Natural killer cell (primary cell): Measurements from ENCODE around the gene RGCC. TPM values are rescaled to one million over a fixed set of nuclear protein-coding genes. Genes with fewer than 3 reads are reported as not detected.

Source experiments
- ATAC-seq, 3 donors: fragments of 150-1000 bp in 2 of 3; fragments of 200-7000 bp in 1 of 3; cut with Tn5 transposase; 1 replicate in 1 of 3; 2 replicates in 2 of 3; pipeline ENCODE4 v1.10.0; 2021; ENCODE audit warnings: mild to moderate bottlenecking in 2 of 3, moderate library complexity in 2 of 3
- DNase-seq, 2 donors: peaks; one replicate each; pipeline versions ENCODE4 v3.0.0 to v3.0.0-alpha.2; 2013 to 2021; ENCODE audit warnings: mixed read lengths in 1 of 2
- H3K27ac ChIP-seq: one replicate; pipeline ENCODE4 v1.5.1; 2013; ENCODE audit warnings: mild to moderate bottlenecking, low read length
- H3K27me3 ChIP-seq: one replicate; pipeline ENCODE4 v1.6.1; 2013; ENCODE audit warnings: low read length; ENCODE audit not compliant: control insufficient read depth, insufficient read depth
- H3K36me3 ChIP-seq: one replicate; pipeline ENCODE4 v1.6.1; 2013; ENCODE audit warnings: low read length; ENCODE audit not compliant: control insufficient read depth, insufficient read depth
- H3K4me1 ChIP-seq: one replicate; pipeline ENCODE4 v1.6.1; 2013; ENCODE audit warnings: low read length; ENCODE audit not compliant: control insufficient read depth, insufficient read depth
- H3K4me3 ChIP-seq: one replicate; pipeline ENCODE4 v1.5.1; 2013; ENCODE audit warnings: low read length
- H3K9me3 ChIP-seq: one replicate; pipeline ENCODE4 v1.6.1; 2013; ENCODE audit warnings: low read length; ENCODE audit not compliant: control insufficient read depth, insufficient read depth
- H3K27ac Mint-ChIP-seq, 2 donors: one replicate each; pipeline ENCODE4 v1.8.0; 2022; ENCODE audit warnings: mild to moderate bottlenecking in 2 of 2, mixed read lengths in 2 of 2, moderate library complexity in 1 of 2
- H3K27me3 Mint-ChIP-seq, 2 donors: one replicate each; pipeline ENCODE4 v1.8.0; 2022; ENCODE audit warnings: low read depth in 2 of 2, mixed read lengths in 2 of 2
- H3K36me3 Mint-ChIP-seq: one replicate; pipeline ENCODE4 v1.8.0; 2022; ENCODE audit warnings: mixed read lengths
- H3K4me1 Mint-ChIP-seq, 2 donors: one replicate each; pipeline ENCODE4 v1.8.0; 2022; ENCODE audit warnings: mixed read lengths in 2 of 2
- H3K4me3 Mint-ChIP-seq: one replicate; pipeline ENCODE4 v1.8.0; 2022; ENCODE audit warnings: mild to moderate bottlenecking, moderate library complexity, mixed read lengths
- H3K9me3 Mint-ChIP-seq, 2 donors: one replicate each; pipeline ENCODE4 v1.8.0; 2022; ENCODE audit warnings: mixed read lengths in 2 of 2
- WGBS: methylation state at CpG from one replicate; pipeline ENCODE4 v1.1.7; 2013; ENCODE audit warnings: missing lambda C conversion rate; ENCODE audit not compliant: insufficient coverage; 5-methylcytosine and 5-hydroxymethylcytosine counted together
- intact Hi-C: fragments of 100-400 bp; cut with micrococcal nuclease; formaldehyde crosslinking; loops from one replicate; pipeline ENCODE4 v1.14.2; 2022
- total RNA-seq, 4 donors: library from RNA; stranded (reverse); fragments of 120-200 nt in 1 of 4; gene quantifications; one replicate each; pipeline versions ENCODE4 v1.2.3 to v1.2.4, GENCODE V29; 2013 to 2022
- TF ChIP-seq, protein P1 (sequence below): fragments of 200-600 bp; IDR thresholded peaks from one replicate; pipeline ENCODE4 v1.8.0; 2022; ENCODE audit warnings: antibody characterized with exemption

The RGCC gene
- total RNA-seq, 3 donors from 2014 or later (not counting 1 experiment from before 2014, with no cell fraction given) = 61.7 to 306 (median 85.4) TPM

DNA sequence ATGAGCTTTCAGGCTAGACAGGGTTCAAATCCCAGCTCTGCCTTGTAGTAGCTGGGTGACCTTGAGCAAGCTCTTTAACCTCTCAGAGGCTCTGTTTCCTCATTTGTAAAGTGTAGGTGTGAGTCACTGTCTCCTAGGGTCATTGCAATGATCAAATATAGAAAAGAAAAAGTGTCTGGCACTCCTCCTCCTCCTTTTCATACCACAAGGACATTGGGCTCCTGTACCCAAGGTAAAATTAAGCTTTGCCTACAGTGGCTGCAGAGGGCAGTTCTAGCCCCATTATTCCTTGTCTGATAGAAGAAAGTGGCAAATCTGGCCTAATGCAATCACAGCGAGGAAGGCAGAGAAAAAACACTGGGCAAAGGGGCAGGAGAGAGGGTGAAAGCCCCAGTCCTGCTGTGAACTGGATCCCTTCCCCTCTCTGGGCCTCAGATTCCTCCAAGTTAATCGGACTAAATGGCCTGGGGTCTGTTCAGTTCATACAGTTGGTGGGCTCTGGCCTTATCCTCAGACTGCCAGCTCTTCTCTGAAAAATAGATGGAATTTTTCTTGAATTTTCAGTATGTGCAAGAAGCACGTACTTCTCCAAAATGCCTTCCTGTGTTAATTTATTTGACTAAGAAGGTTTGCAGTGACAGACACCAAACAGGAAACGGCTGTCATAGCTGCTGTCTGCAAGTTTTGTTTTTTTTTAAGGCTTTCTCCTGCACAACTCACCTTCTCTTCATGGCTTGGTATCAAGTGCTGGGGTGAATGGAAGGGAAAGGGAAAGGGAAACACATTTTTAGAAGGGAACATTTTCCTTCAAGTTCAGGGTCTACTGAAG, 35.3 kb downstream of the RGCC start:
- peak overlapping the region; percentile 50 for H3K27ac Mint-ChIP-seq
- intact Hi-C loops = loop anchor here (2.0 kb wide), 1 partner anchor 28 kb away; no protein-coding TSS in a partner anchor
- Histone ChIP-seq H3K36me3 (no peaks in the 10 kb centered on the region), H3K4me3 (no peak overlapping the region), H3K27ac (peak overlapping the region; percentile 55), H3K9me3 (no peaks in the 10 kb centered on the region), H3K27me3 (no peaks in the 10 kb centered on the region), H3K4me1 (peaks cover 23% of the 10 kb centered on the region)
- TF ChIP-seq, protein P1, sequence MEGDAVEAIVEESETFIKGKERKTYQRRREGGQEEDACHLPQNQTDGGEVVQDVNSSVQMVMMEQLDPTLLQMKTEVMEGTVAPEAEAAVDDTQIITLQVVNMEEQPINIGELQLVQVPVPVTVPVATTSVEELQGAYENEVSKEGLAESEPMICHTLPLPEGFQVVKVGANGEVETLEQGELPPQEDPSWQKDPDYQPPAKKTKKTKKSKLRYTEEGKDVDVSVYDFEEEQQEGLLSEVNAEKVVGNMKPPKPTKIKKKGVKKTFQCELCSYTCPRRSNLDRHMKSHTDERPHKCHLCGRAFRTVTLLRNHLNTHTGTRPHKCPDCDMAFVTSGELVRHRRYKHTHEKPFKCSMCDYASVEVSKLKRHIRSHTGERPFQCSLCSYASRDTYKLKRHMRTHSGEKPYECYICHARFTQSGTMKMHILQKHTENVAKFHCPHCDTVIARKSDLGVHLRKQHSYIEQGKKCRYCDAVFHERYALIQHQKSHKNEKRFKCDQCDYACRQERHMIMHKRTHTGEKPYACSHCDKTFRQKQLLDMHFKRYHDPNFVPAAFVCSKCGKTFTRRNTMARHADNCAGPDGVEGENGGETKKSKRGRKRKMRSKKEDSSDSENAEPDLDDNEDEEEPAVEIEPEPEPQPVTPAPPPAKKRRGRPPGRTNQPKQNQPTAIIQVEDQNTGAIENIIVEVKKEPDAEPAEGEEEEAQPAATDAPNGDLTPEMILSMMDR = no peak
- H3K4me3 Mint-ChIP-seq = peak overlapping the region; percentile 37
- H3K27me3 Mint-ChIP-seq = peaks cover 3 to 5% of the 10 kb centered on the region in 2 donors
- H3K4me1 Mint-ChIP-seq = peaks cover 27 to 31% of the 10 kb centered on the region in 2 donors
- WGBS = 10% methylated on average over 4 of the region's 4 CpGs
- H3K36me3 Mint-ChIP-seq = no peaks in the 10 kb centered on the region
- peak; percentile 79 to 88 (median 83) for ATAC-seq
- no peaks in the 10 kb centered on the region for H3K9me3 Mint-ChIP-seq
- peak in 1 of 2 donors; percentile 80 for DNase-seq

GRCh38 chr13:41494202-41494601, 36.9 kb downstream of the RGCC start:
- Histone ChIP-seq H3K9me3 (no peaks in the 10 kb centered on the region), H3K4me3 (no peak overlapping the region), H3K36me3 (no peaks in the 10 kb centered on the region), H3K27ac (no peak overlapping the region), H3K27me3 (no peaks in the 10 kb centered on the region), H3K4me1 (peaks cover 23% of the 10 kb centered on the region)
- intact Hi-C loops = no loop called here
- no peaks in the 10 kb centered on the region for H3K36me3 Mint-ChIP-seq
- DNase-seq (peak in 1 of 2 donors; percentile 2), ATAC-seq (no peak)
- WGBS = 96% methylated on average over 6 of the region's 6 CpGs
- peaks cover 27 to 31% of the 10 kb centered on the region in 2 donors for H3K4me1 Mint-ChIP-seq
- H3K27ac Mint-ChIP-seq = peak overlapping the region; percentile 50
- TF ChIP-seq, protein P1 = no peak
- H3K9me3 Mint-ChIP-seq = no peaks in the 10 kb centered on the region
- H3K27me3 Mint-ChIP-seq = peaks cover 3 to 5% of the 10 kb centered on the region in 2 donors
- H3K4me3 Mint-ChIP-seq = no peak overlapping the region

- no peaks in the 10 kb centered on the region for H3K27me3 ChIP-seq
- no peak for ATAC-seq
- TF ChIP-seq, protein P1 = no peak
- H3K36me3 ChIP-seq = no peaks in the 10 kb centered on the region
- H3K27ac ChIP-seq = no peak overlapping the region
- Mint-ChIP-seq H3K4me1 (peaks cover 27 to 31% of the 10 kb centered on the region in 2 donors), H3K4me3 (no peak overlapping the region), H3K27me3 (peaks cover 3 to 5% of the 10 kb centered on the region in 2 donors), H3K9me3 (no peaks in the 10 kb centered on the region), H3K27ac (peak overlapping the region; percentile 50), H3K36me3 (no peaks in the 10 kb centered on the region)
- WGBS = 95% methylated on average over 5 of the region's 5 CpGs
- H3K9me3 ChIP-seq = no peaks in the 10 kb centered on the region
- H3K4me3 ChIP-seq = no peak overlapping the region
- H3K4me1 ChIP-seq = peaks cover 23% of the 10 kb centered on the region
- DNase-seq = peak in 1 of 2 donors; percentile 5
- intact Hi-C loops = no loop called here
These were observed 37.7 kb downstream of the RGCC start for GRCh38 chr13:41495044-41495443.
